ENCODE results near the gene ZBTB7B.

ZBTB7B gene

GRCh38 chr1:154962156-154962749, 40.3 kb upstream of the ZBTB7B start:
- Mint-ChIP-seq H3K9me3 (no peaks in the 10 kb centered on the region), H3K27me3 (no peaks in the 10 kb centered on the region), H3K27ac (peak overlapping the region; percentile 96), H3K4me3 (peak overlapping the region; percentile 96), H3K4me1 (ENCODE audit: low read depth) (peaks cover 44% of the 10 kb centered on the region), H3K36me3 (ENCODE audit: low read depth) (peaks cover 88% of the 10 kb centered on the region)
- no peak for DNase-seq

GRCh38 chr1:154962795-154963330, 39.7 kb upstream of the ZBTB7B start:
- Mint-ChIP-seq H3K27me3 (no peaks in the 10 kb centered on the region), H3K4me3 (peak overlapping the region; percentile 96), H3K27ac (peak overlapping the region; percentile 96), H3K36me3 (ENCODE audit: low read depth) (peaks cover 88% of the 10 kb centered on the region), H3K4me1 (ENCODE audit: low read depth) (peaks cover 40% of the 10 kb centered on the region), H3K9me3 (no peaks in the 10 kb centered on the region)
- DNase-seq, result peak; percentile 28

DNA sequence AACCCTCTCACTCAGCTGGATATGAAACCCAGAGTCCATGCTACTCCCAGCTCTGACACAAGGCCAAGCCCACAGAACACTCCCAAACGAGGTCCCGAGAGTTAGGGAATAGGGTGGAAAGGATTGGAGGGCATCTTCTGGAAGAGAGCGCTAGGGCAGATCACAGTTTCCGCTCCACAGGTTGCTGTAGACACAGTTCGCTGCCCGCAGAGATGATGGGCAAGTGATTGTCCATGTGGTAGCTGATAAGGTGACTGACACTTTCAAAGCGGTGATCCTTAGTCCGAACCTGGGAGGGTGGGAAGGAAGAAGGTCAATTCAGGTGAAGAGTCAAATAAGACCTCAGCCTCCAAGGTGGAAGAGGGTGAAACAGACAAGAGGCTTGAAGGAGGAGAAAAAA, 39.0 kb upstream of the ZBTB7B start:
- Mint-ChIP-seq H3K36me3 (ENCODE audit: low read depth) (peaks cover 88% of the 10 kb centered on the region), H3K27me3 (no peaks in the 10 kb centered on the region), H3K4me3 (no peak overlapping the region), H3K4me1 (ENCODE audit: low read depth) (peaks cover 34% of the 10 kb centered on the region), H3K9me3 (no peaks in the 10 kb centered on the region), H3K27ac (peak overlapping the region; percentile 85)
- DNase-seq, result no peak

DNA sequence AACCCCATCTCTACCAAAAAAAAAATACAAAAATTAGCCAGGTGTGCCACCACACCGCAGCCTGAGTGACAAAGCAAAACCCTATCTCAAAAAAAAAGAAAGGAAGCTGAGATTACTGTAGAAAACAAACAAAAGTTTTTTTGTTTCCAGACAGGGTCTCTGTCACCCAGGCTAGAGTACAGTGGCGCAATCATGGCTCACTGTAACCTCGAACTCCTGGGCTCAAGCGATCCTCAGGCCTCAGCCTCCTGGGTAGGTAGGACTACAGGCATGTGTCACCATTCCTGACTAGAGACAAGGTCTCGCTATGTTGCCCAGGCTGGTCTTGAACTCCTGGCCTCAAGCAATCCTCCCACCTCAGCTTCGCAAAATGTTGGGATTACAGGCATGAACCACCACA, 38.2 kb upstream of the ZBTB7B start:
- Mint-ChIP-seq H3K9me3 (no peaks in the 10 kb centered on the region), H3K36me3 (ENCODE audit: low read depth) (peaks cover 90% of the 10 kb centered on the region), H3K27ac (peak overlapping the region; percentile 85), H3K4me3 (no peak overlapping the region), H3K4me1 (ENCODE audit: low read depth) (peaks cover 39% of the 10 kb centered on the region), H3K27me3 (no peaks in the 10 kb centered on the region)
- no peak for DNase-seq

DNA sequence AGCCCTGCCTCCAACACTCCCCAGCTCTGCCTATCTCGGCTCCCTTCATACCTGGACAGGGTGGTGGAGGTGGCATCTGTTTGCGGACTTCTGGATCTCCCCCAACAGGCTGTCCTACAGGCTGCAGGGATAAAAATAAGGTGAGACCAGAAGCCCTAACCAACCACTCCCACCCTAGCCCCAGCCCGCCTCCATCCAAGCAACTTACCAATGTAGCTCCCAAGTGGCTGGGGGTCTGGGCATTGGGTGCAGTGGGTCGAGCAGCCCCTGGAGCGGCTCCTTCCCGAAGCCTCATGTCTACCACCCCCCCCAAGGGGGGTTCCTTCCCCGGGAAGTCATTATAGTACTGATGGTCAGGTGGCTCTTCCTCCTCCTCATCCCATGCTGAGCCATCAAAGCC, 36.5 kb upstream of the ZBTB7B start:
- Mint-ChIP-seq H3K4me1 (ENCODE audit: low read depth) (peaks cover 36% of the 10 kb centered on the region), H3K9me3 (no peaks in the 10 kb centered on the region), H3K4me3 (no peak overlapping the region), H3K36me3 (ENCODE audit: low read depth) (peaks cover 83% of the 10 kb centered on the region), H3K27me3 (no peaks in the 10 kb centered on the region), H3K27ac (peak overlapping the region; percentile 29)
- DNase-seq, result no peak

DNA sequence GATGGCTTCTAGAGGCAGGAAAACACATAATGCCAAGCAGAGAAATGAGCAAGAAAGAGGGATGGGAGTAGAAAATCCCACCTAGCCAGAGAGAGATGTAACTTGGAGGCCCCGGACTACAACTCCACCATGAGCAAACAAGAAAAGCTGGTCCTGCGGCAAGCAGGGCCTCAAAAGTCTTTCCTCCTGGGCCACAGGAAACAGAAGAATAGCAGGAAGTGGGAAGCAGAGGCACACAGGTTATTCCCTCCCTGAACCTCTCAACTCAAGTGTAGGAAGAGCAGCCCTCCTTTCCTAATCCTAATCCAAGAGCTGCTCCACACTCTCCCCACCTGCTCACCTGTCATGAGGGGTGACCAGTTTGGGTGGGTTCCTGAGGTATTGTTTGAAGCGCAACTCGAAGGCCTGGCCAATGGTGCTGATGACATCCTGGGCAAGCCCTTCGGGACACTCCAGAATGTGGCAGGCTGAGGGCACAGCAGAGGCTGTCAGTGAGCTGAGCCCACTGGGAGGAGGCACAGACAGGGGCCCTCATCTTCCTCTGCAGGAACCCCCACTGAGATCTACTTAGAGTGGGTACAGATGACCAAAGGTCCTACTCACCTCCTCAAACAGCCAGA, 35.2 kb upstream of the ZBTB7B start:
- Mint-ChIP-seq H3K36me3 (ENCODE audit: low read depth) (peaks cover 87% of the 10 kb centered on the region), H3K4me3 (no peak overlapping the region), H3K4me1 (ENCODE audit: low read depth) (peaks cover 46% of the 10 kb centered on the region), H3K9me3 (no peaks in the 10 kb centered on the region), H3K27me3 (no peaks in the 10 kb centered on the region), H3K27ac (peak overlapping the region; percentile 68)
- DNase-seq, result no peak

DNA sequence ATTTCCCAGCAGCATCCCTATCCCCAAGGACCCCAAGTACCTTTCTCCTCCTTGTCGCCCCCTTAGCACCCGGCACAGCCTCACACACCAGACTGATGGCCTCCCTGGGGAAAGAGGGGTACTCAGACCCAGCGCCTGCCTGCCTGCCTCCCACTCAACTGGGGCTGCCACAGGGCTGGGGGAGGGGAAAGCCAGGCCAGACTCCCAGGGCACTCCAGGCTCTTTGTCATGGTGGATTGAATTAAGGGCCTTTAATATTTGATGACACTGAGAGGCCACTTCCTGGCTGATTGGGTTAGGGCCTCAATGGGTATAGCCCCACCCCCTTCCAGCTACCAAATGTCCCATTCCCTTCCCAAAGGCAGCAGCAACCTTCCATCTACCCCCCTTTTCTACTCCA, 33.9 kb upstream of the ZBTB7B start:
- H3K36me3 Mint-ChIP-seq (ENCODE audit: low read depth), result peaks cover 79% of the 10 kb centered on the region
- peaks cover 40% of the 10 kb centered on the region for H3K4me1 Mint-ChIP-seq (ENCODE audit: low read depth)
- H3K4me3 Mint-ChIP-seq, result no peak overlapping the region
- peak overlapping the region; percentile 85 for H3K27ac Mint-ChIP-seq
- no peaks in the 10 kb centered on the region for H3K27me3 Mint-ChIP-seq
- DNase-seq, result no peak
- H3K9me3 Mint-ChIP-seq, result no peaks in the 10 kb centered on the region

- no peaks in the 10 kb centered on the region for H3K9me3 Mint-ChIP-seq
- H3K4me1 Mint-ChIP-seq (ENCODE audit: low read depth), result peaks cover 36% of the 10 kb centered on the region
- H3K4me3 Mint-ChIP-seq, result no peak overlapping the region
Measured at GRCh38 chr1:154969246-154969645, 33.4 kb upstream of the ZBTB7B start.

GRCh38 chr1:154969860-154970452, 32.6 kb upstream of the ZBTB7B start:
- Mint-ChIP-seq H3K4me3 (no peak overlapping the region), H3K4me1 (ENCODE audit: low read depth) (peaks cover 33% of the 10 kb centered on the region), H3K36me3 (ENCODE audit: low read depth) (peaks cover 66% of the 10 kb centered on the region), H3K27ac (peak overlapping the region; percentile 88), H3K27me3 (no peaks in the 10 kb centered on the region), H3K9me3 (no peaks in the 10 kb centered on the region)
- no peak for DNase-seq

More at GRCh38 chr1:154969246-154969645, 33.4 kb upstream of the ZBTB7B start:
- H3K36me3 Mint-ChIP-seq (ENCODE audit: low read depth), result peaks cover 74% of the 10 kb centered on the region
- DNase-seq, result no peak
- no peaks in the 10 kb centered on the region for H3K27me3 Mint-ChIP-seq
- H3K27ac Mint-ChIP-seq, result peak overlapping the region; percentile 85

DNA sequence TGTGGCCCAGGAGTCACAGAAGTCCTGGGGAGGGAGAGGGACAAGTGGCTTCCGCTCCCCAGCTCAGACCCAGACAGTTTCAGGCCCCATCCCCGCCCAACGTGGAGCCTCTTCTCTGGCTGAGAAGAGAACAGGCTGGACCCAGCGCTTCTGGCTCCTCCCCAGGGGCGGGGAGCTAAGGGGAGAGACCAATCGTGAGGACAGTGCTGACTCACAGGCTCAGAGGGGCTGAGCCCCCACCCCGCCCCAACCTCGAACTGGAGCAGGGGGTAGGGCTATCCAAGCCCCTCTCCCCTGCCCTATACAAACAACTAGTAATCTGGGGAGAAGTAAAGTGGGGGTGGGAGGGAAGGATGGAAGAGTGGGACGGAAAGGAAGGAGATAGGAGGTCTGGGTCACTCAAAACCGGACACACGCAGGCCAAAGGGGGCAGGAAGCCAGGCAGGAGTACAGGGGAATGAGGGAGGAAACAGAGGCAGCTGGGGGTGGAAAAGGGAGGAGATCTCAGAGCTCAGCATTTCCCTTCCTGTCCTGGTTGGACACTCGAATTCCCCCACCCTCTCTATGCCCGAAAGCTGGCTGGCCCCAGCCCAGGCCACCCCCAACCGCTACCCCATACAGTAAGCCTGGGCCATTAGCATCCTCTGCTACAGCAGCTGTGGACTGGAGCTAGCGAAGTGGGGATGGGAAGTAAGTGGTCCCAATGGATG, 31.8 kb upstream of the ZBTB7B start, which contains the start of gene SHC1:
SHC1 (minus strand) TSS at position 117 of the 710 bp plus-strand sequence. CDS start 221 bp downstream, outside the sequence.
- peak within 1 kb of the TSS; percentile 88 for H3K27ac Mint-ChIP-seq
- H3K4me3 Mint-ChIP-seq, result peak within 1 kb of the TSS; percentile 40
- peaks cover 33% of the 10 kb centered on the region for H3K4me1 Mint-ChIP-seq (ENCODE audit: low read depth)

GRCh38 chr1:154971341-154971998, 31.1 kb upstream of the ZBTB7B start:
- Mint-ChIP-seq H3K4me3 (peak overlapping the region; percentile 27), H3K4me1 (ENCODE audit: low read depth) (peaks cover 33% of the 10 kb centered on the region), H3K27ac (peak overlapping the region; percentile 88), H3K9me3 (no peaks in the 10 kb centered on the region), H3K27me3 (no peaks in the 10 kb centered on the region), H3K36me3 (ENCODE audit: low read depth) (peaks cover 52% of the 10 kb centered on the region)
- no peak for DNase-seq

More for the DNA sequence above, 31.8 kb upstream of the ZBTB7B start, which contains the start of gene SHC1:
- DNase-seq, result peak; percentile 54
- Mint-ChIP-seq H3K27me3 (no peaks in the 10 kb centered on the region), H3K36me3 (ENCODE audit: low read depth) (peaks cover 59% of the 10 kb centered on the region), H3K9me3 (no peaks in the 10 kb centered on the region)

DNA sequence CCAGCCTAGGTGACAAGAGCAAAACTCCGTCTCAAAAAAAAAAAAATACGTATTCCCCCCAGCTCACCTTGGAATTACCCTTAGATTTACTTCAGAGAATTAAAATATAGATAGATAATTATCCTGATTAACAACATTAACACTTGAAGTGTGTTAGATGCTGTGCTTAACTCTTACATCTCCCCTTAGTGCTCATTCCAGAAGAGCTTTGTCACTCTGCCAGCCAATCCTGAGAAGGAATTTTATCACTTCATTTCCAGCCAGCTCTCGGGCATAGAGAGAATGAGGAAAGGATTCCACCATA, 30.4 kb upstream of the ZBTB7B start:
- peaks cover 45% of the 10 kb centered on the region for H3K36me3 Mint-ChIP-seq (ENCODE audit: low read depth)
- H3K4me3 Mint-ChIP-seq, result no peak overlapping the region
- H3K9me3 Mint-ChIP-seq, result no peaks in the 10 kb centered on the region
- DNase-seq, result no peak
- H3K4me1 Mint-ChIP-seq (ENCODE audit: low read depth), result peaks cover 33% of the 10 kb centered on the region
- no peaks in the 10 kb centered on the region for H3K27me3 Mint-ChIP-seq
- H3K27ac Mint-ChIP-seq, result no peak overlapping the region

DNA sequence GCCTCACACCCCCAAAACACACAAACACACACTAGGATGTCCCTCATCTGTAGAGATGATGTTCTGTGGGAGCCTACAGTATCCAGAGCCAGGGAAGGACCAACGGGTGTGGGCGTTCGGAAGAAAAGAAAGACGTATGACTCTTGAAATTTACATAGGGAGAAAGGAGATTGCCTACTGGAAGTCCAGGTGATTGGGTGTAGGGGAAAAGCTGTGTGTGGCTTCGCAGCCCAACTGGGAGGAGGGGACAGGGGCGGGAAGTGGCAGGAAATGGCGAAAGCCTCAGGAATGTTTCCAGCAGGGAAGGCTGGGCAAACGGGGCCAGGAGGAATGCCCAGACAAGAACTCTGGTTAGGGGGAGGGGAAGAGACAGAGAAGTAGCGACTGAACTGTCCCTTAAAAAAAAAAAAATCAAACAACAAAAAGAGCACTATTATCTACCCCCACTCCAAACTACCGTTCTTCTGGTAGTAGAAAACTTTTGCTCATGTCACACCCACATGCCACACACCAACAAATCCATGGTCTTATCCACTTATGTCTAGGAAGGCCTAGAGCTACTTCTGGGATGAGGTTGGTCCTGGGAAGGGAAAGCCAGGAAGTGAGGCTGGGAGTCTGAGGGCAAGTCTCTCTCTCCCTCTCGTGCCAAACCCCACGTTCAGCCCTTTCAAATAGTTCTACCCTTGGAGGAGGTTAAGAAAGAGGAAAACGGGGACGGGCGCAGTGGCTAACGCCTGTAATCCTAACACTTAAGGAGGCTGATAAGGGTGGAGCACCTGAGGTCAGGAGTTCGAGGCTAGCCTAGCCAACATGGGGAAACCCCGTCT, 29.9 kb upstream of the ZBTB7B start:
- no peak for DNase-seq
- Mint-ChIP-seq H3K27ac (no peak overlapping the region), H3K4me3 (no peak overlapping the region), H3K9me3 (no peaks in the 10 kb centered on the region), H3K27me3 (no peaks in the 10 kb centered on the region), H3K4me1 (ENCODE audit: low read depth) (peaks cover 37% of the 10 kb centered on the region), H3K36me3 (ENCODE audit: low read depth) (peaks cover 39% of the 10 kb centered on the region)

Data from activated T-cell treated with anti-CD3 and anti-CD28 coated beads, Interleukin-2, amount 50 U/mL, for 24 hours (primary cell).